Uterus (tissue), 2 donors: ENCODE measurements around the gene CPEB2.

ENCODE experiments used
- CTCF ChIP-seq, 4 experiments: fragments of 200-600 bp in 2 of 4; fragments of 450-650 bp in 2 of 4; sonication (generic) in 2 of 4; IDR thresholded peaks; one replicate each; pipeline ENCODE4 v1.5.1; 2016 to 2019; ENCODE audit warnings: antibody characterized with exemption in 4 of 4, mild to moderate bottlenecking in 2 of 4, moderate library complexity in 1 of 4
- POLR2A ChIP-seq, 2 donors: fragments of 450-650 bp; IDR thresholded peaks; one replicate each; pipeline ENCODE4 v1.6.1; 2016; ENCODE audit warnings: antibody characterized with exemption in 2 of 2, mild to moderate bottlenecking in 1 of 2, moderate library complexity in 1 of 2

GRCh38 chr4:15021311-15021710 lies 19.0 kb downstream of the CPEB2 start:
- no peak for TF ChIP-seq CTCF (IDR thresholded peaks at IDR 0.05)
- TF ChIP-seq POLR2A (IDR thresholded peaks at IDR 0.05) = no peak
